Activated CD8-positive, alpha-beta memory T cell treated with anti-CD3 and anti-CD28 coated beads, Interleukin-2, amount 10 ng/mL, durations not matched to agents 7 days and 5 days (primary cell): ENCODE data around the gene FAM221B. TPM values are rescaled to one million over a fixed set of nuclear protein-coding genes. Genes with fewer than 3 reads are reported as not detected.

Experiments
- ATAC-seq: fragments of 150-1000 bp; cut with Tn5 transposase; one replicate; pipeline ENCODE4 v1.10.0; 2021; ENCODE audit warnings: moderate library complexity
- CTCF ChIA-PET: fragments of 350-600 bp; sonication (Branson Sonifier 250); formaldehyde crosslinking; loops from one replicate; lab custom pipeline; 2021; ENCODE audit warnings: antibody characterized with exemption; lab: Charles Lee
- DNase-seq: peaks from one replicate; pipeline ENCODE4 v3.0.0-alpha.2; 2020
- H3K27ac Mint-ChIP-seq: one replicate; pipeline ENCODE4 v1.8.0; 2021; ENCODE audit warnings: mild to moderate bottlenecking, mixed read lengths
- H3K27me3 Mint-ChIP-seq: one replicate; pipeline ENCODE4 v1.8.0; 2021; ENCODE audit warnings: mixed read lengths
- H3K36me3 Mint-ChIP-seq: one replicate; pipeline ENCODE4 v1.8.0; 2021; ENCODE audit warnings: mild to moderate bottlenecking, mixed read lengths
- H3K4me1 Mint-ChIP-seq: one replicate; pipeline ENCODE4 v1.8.0; 2021; ENCODE audit warnings: mixed read lengths
- H3K4me3 Mint-ChIP-seq: one replicate; pipeline ENCODE4 v1.8.0; 2021; ENCODE audit warnings: mild to moderate bottlenecking, moderate library complexity, mixed read lengths
- H3K9me3 Mint-ChIP-seq: one replicate; pipeline ENCODE4 v1.8.0; 2022; ENCODE audit warnings: low read depth, mixed read lengths
- total RNA-seq, 2 experiments: library from RNA; stranded (reverse); gene quantifications; one replicate each; pipeline ENCODE4 v1.2.3, GENCODE V29; 2021

The FAM221B gene
- total RNA-seq, 2 experiments from 2014 or later: not detected

- no peak overlapping the region for H3K4me3 Mint-ChIP-seq
- no peaks in the 10 kb centered on the region for H3K36me3 Mint-ChIP-seq
- no peaks in the 10 kb centered on the region for H3K9me3 Mint-ChIP-seq
- ATAC-seq: no peak
- H3K4me1 Mint-ChIP-seq: no peaks in the 10 kb centered on the region
- DNase-seq: no peak
- H3K27ac Mint-ChIP-seq: no peak overlapping the region
- CTCF ChIA-PET: interaction anchor here (0.6 to 4.5 kb wide), 2 partner anchors 8 to 112 kb away, joined by 3 to 12 read pairs; no protein-coding TSS in a partner anchor
- H3K27me3 Mint-ChIP-seq: no peaks in the 10 kb centered on the region
Observed at GRCh38 chr9:35769763-35770162, 58.8 kb downstream of the FAM221B start.

- H3K36me3 Mint-ChIP-seq: peaks cover 2% of the 10 kb centered on the region
- H3K27me3 Mint-ChIP-seq: no peaks in the 10 kb centered on the region
- no peak for ATAC-seq
- no peak overlapping the region for H3K4me3 Mint-ChIP-seq
- CTCF ChIA-PET: interaction anchor here (0.9 to 1.9 kb wide), 5 partner anchors 9 to 136 kb away, joined by 3 to 5 read pairs (median 4); no protein-coding TSS in a partner anchor
- DNase-seq: no peak
- no peaks in the 10 kb centered on the region for H3K4me1 Mint-ChIP-seq
- H3K9me3 Mint-ChIP-seq: no peaks in the 10 kb centered on the region
- H3K27ac Mint-ChIP-seq: no peak overlapping the region
Observed at GRCh38 chr9:35767458-35767857, 61.1 kb downstream of the FAM221B start.

GRCh38 chr9:35766997-35767396 lies 61.5 kb downstream of the FAM221B start:
- CTCF ChIA-PET: interaction anchor here (1.3 to 1.6 kb wide), 2 partner anchors 9 to 136 kb away, joined by 3 to 4 read pairs; no protein-coding TSS in a partner anchor
- Mint-ChIP-seq H3K9me3 (no peaks in the 10 kb centered on the region), H3K27ac (no peak overlapping the region), H3K36me3 (peaks cover 2% of the 10 kb centered on the region), H3K4me3 (no peak overlapping the region), H3K27me3 (no peaks in the 10 kb centered on the region), H3K4me1 (no peaks in the 10 kb centered on the region)
- ATAC-seq: no peak
- no peak for DNase-seq

Other genes with a start within 250 kb of the FAM221B start
- gene TESK1, start 223.5 kb downstream of the FAM221B start, total RNA-seq: 10 to 100 TPM; 27.9 to 37.1 TPM
- gene CD72, start 210.3 kb downstream of the FAM221B start, total RNA-seq: 10 to 100 TPM; 11.4 to 11.9 TPM
- gene SIT1, start 177.8 kb downstream of the FAM221B start, total RNA-seq: 100 to 1,000 TPM; 144 to 155 TPM
- gene RMRP, start 170.7 kb downstream of the FAM221B start, total RNA-seq: over 10,000 TPM in 1 of 2 experiments, 1,000 to 10,000 TPM in 1; 6,751 to 13,083 TPM
- 10 to 100 TPM; 28.7 to 29.4 TPM for gene CCDC107, start 170.4 kb downstream of the FAM221B start, total RNA-seq
- gene ARHGEF39, start 163.5 kb downstream of the FAM221B start, total RNA-seq: 10 to 100 TPM; 14.5 to 21.1 TPM
- gene CA9, start 154.8 kb downstream of the FAM221B start, total RNA-seq: under 1 TPM; 0.21 to 0.85 TPM
- 10 to 100 TPM in 1 of 2 experiments, 1 to 10 TPM in 1; 6.1 to 12.1 TPM for gene TPM2, start 138.8 kb downstream of the FAM221B start, total RNA-seq
- 100 to 1,000 TPM; 372 to 374 TPM for gene TLN1, start 96.5 kb downstream of the FAM221B start, total RNA-seq
- 10 to 100 TPM; 20.5 to 24.7 TPM for gene CREB3, start 96.1 kb downstream of the FAM221B start, total RNA-seq
- gene GBA2, start 79.5 kb downstream of the FAM221B start, total RNA-seq: 10 to 100 TPM; 57.7 to 58.8 TPM
- gene RGP1, start 79.4 kb downstream of the FAM221B start, total RNA-seq: 10 to 100 TPM; 21.0 to 23.6 TPM
- gene MSMP, start 74.5 kb downstream of the FAM221B start, total RNA-seq: not detected
- gene NPR2, start 37.1 kb downstream of the FAM221B start, total RNA-seq: 10 to 100 TPM; 12.4 to 13.4 TPM
- 1 to 10 TPM; 1.2 to 1.4 TPM for gene SPAG8, start 16.5 kb downstream of the FAM221B start, total RNA-seq
- 10 to 100 TPM; 68.9 to 73.5 TPM for gene HINT2, start 13.7 kb downstream of the FAM221B start, total RNA-seq
- gene TMEM8B, start 496 bp upstream of the FAM221B start, total RNA-seq: 1 to 10 TPM; 1.2 to 3.5 TPM
- not detected for gene OR13J1, start 41.7 kb upstream of the FAM221B start, total RNA-seq
- gene HRCT1, start 77.5 kb upstream of the FAM221B start, total RNA-seq: not detected
- gene SPAAR, start 80.8 kb upstream of the FAM221B start, total RNA-seq: not detected
- not detected for gene OR2S2, start 129.4 kb upstream of the FAM221B start, total RNA-seq
- gene RECK, start 208.2 kb upstream of the FAM221B start, total RNA-seq: 1 to 10 TPM; 6.1 to 8.1 TPM